GM18951 (cell line): ENCODE results near the gene ZRSR2.

Source experiments
- POLR2A ChIP-seq: IDR thresholded peaks from 4 replicates; pipeline ENCODE4 v1.6.1; 2011; ENCODE audit warnings: mild to moderate bottlenecking; ENCODE audit not compliant: insufficient read length, insufficient read depth; ENCODE audit errors: extremely low read depth
- in situ Hi-C: fragments of 300-500 bp; cut with MboI; formaldehyde crosslinking; loops from one replicate; pipeline ENCODE4 v1.12.0; 2022; ENCODE audit warnings: low sequenced_read_pairs, mixed read lengths, inconsistent platforms; ENCODE audit not compliant: unreplicated experiment

Gene ZRSR2

GRCh38 chrX:15761564-15762191 lies 28.6 kb upstream of the ZRSR2 start:
- in situ Hi-C loops, result no loop called here
- TF ChIP-seq POLR2A, result no peak

DNA sequence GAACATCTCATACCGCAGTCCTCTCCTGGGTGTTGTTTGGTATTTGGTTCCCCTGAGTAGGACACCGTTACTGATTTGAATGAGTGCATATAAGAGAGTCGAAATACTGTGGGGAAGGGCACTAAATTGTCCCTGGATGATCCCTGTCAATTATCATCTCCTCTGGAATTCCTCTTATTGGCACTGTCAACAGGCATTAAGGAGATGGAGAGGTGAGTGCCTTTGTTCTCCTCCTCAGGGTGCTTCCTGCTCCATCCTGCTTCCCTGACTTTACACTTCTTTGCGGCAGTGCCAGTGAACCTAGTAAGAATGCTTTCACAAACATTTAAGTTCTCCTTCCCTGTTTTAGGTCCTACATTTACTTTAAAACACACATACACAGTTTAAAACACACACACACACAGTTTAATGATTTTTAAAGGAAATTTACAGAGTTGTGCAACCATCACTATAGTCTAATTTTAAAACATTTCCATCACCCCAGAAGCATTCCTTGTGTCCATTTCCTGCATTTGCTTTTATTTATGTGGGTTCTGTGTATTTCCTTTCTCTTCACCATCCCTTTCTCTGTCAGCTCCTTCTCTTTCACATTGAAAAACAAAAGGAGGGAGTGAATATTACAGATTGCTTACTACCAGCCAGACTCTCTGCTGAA lies 20.9 kb upstream of the ZRSR2 start:
- in situ Hi-C loops, result no loop called here
- no peak for TF ChIP-seq POLR2A

DNA sequence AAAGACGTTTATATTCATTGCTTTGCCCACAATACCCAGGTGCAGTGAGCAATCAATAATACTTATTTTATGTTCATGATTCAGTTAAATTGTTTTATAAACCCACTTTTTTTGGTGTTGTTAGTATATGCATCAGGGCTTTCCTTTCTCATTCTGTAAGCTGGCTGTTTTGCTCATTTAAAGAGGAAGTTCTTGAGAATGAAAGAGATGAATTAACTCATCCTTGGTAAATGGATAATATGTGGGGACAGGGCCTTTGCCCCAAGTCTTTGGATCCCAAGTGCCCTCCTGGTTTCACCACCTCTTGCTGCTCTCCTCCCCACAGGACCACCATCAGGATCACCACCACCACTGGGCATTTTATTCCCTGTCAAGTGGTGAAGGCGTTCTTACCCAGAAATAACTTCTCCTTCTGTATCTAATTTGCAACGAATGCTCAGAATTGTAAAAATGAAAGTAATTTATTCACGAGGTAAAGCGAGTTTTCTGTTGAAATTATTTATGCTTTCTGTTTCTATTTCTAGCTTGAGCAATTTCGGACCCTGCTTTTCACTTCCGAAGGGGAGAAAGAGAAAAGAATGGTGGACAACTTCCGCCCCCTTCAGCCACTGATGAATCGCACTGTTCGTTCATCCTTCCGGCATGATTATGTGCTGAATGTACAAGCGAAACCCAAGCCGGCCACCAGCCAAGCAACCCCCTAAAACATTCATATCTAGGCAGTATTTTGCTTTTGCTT lies 8.2 kb upstream of the ZRSR2 start:
- in situ Hi-C loops, result no loop called here

GRCh38 chrX:15785176-15785750 lies 5.0 kb upstream of the ZRSR2 start:
- in situ Hi-C loops, result no loop called here
- TF ChIP-seq POLR2A, result no peak

More for the DNA sequence above, 8.2 kb upstream of the ZRSR2 start:
- peak; percentile 34 for TF ChIP-seq POLR2A

DNA sequence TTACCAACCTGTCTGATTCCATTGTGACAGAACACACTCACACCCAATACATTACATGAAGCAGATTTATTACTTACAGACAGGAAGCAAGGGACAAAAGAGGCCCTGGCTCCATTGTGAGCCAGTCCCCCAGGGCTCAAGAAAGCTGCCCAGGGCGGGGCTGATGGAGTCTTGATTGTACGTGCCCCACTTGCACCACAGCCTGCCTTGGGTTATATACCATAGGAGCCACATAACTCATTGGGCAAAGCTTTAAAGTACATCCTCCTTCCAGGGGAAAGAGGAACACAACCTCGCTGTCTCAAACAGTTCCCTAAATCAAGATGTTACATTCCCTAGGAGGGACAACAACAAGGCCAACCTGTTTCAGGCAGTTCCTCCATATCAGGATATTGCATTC lies 3.4 kb upstream of the ZRSR2 start:
- no peak for TF ChIP-seq POLR2A
- in situ Hi-C loops, result no loop called here

DNA sequence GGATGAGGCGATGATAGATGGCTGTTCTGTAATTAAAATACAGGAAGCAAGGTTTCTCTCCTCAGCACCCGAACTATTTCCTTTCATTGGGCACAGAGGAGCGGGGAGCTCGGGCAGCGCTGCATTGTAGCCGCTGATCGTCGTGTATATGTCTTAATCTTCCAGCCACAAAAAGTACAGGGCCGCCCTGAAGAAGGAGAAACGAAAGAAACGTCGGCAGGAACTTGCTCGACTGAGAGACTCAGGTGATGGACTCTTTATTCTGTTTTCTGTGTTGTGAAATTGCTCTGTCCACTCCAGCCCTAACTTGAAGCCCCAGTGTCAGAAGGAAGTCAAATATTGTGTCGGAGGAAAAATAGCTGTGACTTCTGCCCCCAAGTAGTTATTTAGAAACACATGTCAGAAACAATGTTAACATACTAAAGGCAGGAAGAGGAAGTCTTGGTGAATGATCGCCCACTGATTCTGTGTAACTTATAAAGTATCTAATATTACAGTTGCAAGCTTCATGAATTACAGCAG lies 546 bp downstream of the ZRSR2 start:
- in situ Hi-C loops, result no loop called here

DNA sequence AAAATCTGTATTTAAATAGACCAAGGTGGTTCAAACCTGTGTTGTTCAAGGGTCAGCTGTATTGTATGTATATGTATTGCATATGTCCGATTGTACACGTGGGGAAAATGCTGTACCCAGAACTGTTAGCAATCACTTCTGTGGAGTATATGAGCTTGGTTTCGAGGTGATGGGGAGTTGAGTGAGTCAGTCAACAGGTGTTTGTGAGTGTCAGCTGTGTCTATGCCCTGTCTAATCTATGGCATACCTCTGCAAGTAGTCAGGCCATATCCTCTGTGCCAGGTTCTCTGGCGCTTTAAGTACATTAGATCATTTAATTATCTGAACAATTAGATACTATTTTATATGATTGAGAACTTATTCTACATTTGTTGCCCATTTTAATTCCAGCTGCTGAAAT lies 7.4 kb downstream of the ZRSR2 start:
- TF ChIP-seq POLR2A, result no peak
- in situ Hi-C loops, result no loop called here

More for the DNA sequence above, 546 bp downstream of the ZRSR2 start:
- TF ChIP-seq POLR2A, result no peak

DNA sequence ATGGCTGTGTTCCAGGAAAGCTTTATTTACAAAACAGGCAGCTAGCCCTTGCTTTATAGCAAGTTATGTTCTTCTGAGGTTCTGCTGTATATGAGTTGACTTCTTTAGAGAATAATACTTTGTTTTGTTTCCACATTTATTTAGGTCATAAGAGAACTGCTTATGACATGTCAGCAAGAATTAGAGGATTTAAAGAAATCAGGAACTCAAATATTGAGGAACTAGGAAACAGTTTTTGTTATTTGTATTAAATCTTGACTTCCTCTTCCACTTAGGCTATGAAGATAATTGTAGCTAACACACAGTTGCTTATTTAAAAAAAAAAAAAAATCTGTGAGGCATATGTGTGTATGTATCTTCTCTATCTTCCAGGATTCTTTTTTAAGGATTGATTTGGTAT lies 14.3 kb downstream of the ZRSR2 start:
- no peak for TF ChIP-seq POLR2A

DNA sequence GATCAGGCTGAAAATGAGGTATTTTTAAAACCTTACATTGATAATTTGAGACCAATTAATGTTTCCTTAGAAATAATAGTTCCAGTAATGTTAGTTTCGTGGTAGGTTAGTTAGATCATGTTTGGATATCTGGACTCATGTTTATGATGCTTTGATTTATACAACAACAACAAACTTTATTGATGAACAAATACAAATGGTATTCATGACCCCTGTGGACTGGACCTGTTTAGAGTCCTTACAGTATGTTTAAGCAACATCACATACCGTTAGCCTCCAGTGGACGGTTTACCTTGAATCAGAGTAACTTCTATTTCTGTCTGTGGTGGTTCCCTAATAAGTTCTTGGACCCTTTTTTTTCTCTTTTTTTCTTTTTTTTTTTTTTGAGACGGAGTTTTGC lies 18.0 kb downstream of the ZRSR2 start:
- in situ Hi-C loops, result no loop called here
- no peak for TF ChIP-seq POLR2A

More for the DNA sequence above, 14.3 kb downstream of the ZRSR2 start:
- in situ Hi-C loops, result no loop called here

DNA sequence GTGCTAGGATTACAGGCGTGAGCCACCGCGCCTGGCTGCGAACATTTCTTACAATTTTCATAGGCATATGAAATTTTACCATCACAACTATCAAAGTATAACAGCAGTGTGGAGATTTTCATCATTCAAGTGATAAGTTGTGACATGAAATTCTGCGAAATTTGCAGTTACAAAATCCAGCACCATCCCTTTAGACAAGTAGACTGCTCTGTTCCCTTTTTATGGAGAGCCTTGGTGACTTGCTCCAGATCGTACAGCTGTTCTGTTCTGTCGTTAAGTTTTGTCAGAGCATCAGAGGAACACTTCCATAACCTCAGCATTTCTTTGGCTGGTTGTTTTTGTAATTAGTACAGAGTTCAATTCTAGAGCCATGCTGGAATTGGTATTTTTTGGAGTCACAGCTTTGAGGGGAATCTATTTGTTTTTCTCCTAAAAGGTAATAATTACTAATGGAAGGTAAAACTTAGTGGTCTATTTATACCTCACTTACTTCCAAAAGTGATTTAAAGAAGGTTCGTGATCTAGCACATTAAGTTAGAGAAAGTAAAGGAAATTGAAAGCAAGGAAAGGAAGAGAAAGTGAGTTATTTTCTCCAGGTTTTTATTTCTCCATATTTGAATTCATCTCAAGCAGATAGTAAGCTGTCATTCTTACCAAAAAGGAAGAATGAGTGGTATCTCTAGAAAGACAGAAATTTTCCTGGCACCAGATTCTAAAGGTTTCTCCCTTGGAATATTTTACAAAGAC lies 22.1 kb downstream of the ZRSR2 start:
- TF ChIP-seq POLR2A, result no peak
- in situ Hi-C loops, result no loop called here

GRCh38 chrX:15813416-15813815 lies 23.1 kb downstream of the ZRSR2 start:
- in situ Hi-C loops, result no loop called here
- TF ChIP-seq POLR2A, result no peak

DNA sequence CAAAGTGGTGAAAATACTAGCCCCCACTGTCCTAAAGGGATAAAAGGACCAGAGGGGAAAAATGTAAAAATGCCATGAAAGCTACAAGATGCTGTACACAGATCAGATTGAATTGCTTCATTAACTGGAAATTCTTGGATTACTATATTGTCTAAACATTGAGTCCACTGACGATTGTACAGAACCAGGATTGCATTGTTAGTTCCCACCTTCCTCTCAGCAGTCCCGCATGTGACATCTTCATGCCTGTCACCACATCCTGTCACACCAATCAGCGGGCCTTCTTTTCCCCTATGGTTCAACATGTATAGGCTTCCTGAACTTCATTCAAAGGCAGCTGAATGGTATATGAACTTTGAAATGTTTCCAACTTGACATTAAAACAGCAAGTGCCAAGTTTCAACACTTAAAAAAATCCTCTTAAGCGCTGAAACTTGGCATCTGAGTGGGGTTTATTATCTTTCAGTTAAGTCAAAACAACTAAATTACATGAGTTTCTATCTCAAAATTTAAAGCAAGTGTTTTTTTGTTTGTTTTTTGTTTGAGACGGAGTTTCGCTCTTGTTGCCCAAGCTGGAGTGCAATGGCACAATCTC lies 24.6 kb downstream of the ZRSR2 start:
- TF ChIP-seq POLR2A, result no peak
- in situ Hi-C loops, result no loop called here
